Activated naive CD4-positive, alpha-beta T cell treated with anti-CD3 and anti-CD28 coated beads, Interleukin-2, amount 50 U/mL, for 24 hours (primary cell): Measurements from ENCODE around the gene PDZRN3.

ENCODE experiments used
- H3K27ac Mint-ChIP-seq: one replicate; pipeline ENCODE4 v1.8.0; 2021; ENCODE audit warnings: mild to moderate bottlenecking, mixed read lengths
- H3K27me3 Mint-ChIP-seq: one replicate; pipeline ENCODE4 v1.8.0; 2021; ENCODE audit warnings: mixed read lengths
- H3K36me3 Mint-ChIP-seq: one replicate; pipeline ENCODE4 v1.8.0; 2021; ENCODE audit warnings: mixed read lengths
- H3K4me1 Mint-ChIP-seq: one replicate; pipeline ENCODE4 v1.8.0; 2021; ENCODE audit warnings: mixed read lengths
- H3K4me3 Mint-ChIP-seq: one replicate; pipeline ENCODE4 v1.8.0; 2021; ENCODE audit warnings: mild to moderate bottlenecking, mixed read lengths
- H3K9me3 Mint-ChIP-seq: one replicate; pipeline ENCODE4 v1.8.0; 2021; ENCODE audit warnings: mixed read lengths

PDZRN3 gene

GRCh38 chr3:73389117-73389813 is 235.5 kb downstream of the PDZRN3 start:
- H3K9me3 Mint-ChIP-seq, result no peaks in the 10 kb centered on the region
- H3K27me3 Mint-ChIP-seq, result peaks cover 2% of the 10 kb centered on the region
- no peaks in the 10 kb centered on the region for H3K4me1 Mint-ChIP-seq

GRCh38 chr3:73385568-73385967 is 239.2 kb downstream of the PDZRN3 start:
- Mint-ChIP-seq H3K36me3 (no peaks in the 10 kb centered on the region), H3K4me3 (no peak overlapping the region), H3K27ac (no peak overlapping the region), H3K9me3 (no peaks in the 10 kb centered on the region), H3K4me1 (no peaks in the 10 kb centered on the region), H3K27me3 (peaks cover 2% of the 10 kb centered on the region)

More at GRCh38 chr3:73389117-73389813, 235.5 kb downstream of the PDZRN3 start:
- no peak overlapping the region for H3K4me3 Mint-ChIP-seq
- H3K36me3 Mint-ChIP-seq, result no peaks in the 10 kb centered on the region
- H3K27ac Mint-ChIP-seq, result no peak overlapping the region

GRCh38 chr3:73384091-73384906 is 240.4 kb downstream of the PDZRN3 start:
- H3K27me3 Mint-ChIP-seq, result peaks cover 2% of the 10 kb centered on the region
- no peaks in the 10 kb centered on the region for H3K4me1 Mint-ChIP-seq
- H3K4me3 Mint-ChIP-seq, result no peak overlapping the region
- H3K9me3 Mint-ChIP-seq, result no peaks in the 10 kb centered on the region
- H3K27ac Mint-ChIP-seq, result no peak overlapping the region
- H3K36me3 Mint-ChIP-seq, result no peaks in the 10 kb centered on the region

DNA sequence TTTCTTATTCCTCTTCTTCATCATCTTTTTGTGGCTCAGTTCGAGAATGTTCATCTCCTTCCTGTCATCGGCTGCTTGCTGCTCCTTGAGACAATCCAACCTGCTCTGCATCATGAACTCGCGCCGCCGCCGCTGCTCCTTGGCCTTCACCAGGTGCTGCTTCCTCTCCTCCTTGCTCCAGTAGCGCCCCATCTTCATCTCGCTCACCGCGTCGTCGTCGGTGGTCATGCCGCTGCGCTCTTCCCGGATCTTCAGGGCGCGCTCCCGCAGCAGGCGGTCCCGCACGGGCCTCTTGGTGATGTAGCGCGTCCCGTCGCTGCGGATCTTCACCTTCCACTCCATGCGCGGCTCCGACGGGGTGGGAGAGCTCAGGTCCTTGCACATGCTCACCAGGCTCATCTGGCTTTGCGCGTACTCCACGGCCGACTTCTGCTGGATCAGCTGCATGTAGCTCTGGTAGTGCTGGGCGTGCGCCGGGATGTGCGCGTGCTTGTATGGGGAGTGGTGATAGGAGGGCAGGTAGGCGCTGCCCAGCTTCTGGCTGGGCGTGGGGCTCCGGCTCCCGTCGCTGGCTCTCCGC is 241.2 kb downstream of the PDZRN3 start:
- no peak overlapping the region for H3K4me3 Mint-ChIP-seq
- no peak overlapping the region for H3K27ac Mint-ChIP-seq
- H3K27me3 Mint-ChIP-seq, result peaks cover 2% of the 10 kb centered on the region
- H3K9me3 Mint-ChIP-seq, result no peaks in the 10 kb centered on the region
- H3K36me3 Mint-ChIP-seq, result no peaks in the 10 kb centered on the region
- H3K4me1 Mint-ChIP-seq, result no peaks in the 10 kb centered on the region

GRCh38 chr3:73381551-73381950 is 243.2 kb downstream of the PDZRN3 start:
- Mint-ChIP-seq H3K4me3 (no peak overlapping the region), H3K9me3 (no peaks in the 10 kb centered on the region), H3K36me3 (no peaks in the 10 kb centered on the region), H3K27ac (no peak overlapping the region), H3K4me1 (no peaks in the 10 kb centered on the region), H3K27me3 (peaks cover 5% of the 10 kb centered on the region)

DNA sequence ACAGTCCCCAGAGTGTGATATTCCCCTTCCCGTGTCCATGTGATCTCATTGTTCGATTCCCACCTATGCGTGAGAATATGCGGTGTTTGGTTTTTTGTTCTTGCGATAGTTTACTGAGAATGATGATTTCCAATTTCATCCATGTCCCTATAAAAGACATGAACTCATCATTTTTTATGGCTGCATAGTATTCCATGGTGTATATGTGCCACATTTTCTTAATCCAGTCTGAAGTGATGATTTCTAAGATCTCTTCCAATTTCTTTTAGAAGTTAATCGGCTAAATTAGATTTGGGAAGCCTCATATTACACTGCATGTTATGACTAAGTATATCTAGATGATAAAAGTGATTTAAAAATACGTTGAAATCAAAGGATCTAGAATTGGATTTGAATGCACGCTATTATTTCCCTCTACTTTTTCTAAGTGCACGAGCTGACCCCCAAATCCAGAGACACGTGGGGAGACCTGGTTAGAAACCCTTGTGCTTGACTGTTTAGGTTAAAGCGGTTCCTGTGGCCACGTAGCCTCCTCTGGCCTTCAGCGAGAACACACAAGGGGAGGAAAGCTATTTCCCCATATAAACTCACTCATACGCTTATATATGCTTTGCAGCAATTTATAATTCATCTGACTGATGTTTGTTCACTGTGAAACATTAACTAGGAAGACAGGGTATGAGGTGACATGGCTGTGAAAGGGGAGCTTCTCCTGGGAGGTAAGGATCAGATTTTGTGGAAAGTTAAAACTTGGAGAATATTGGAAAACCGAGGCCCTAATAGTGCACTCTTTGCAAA is 243.8 kb downstream of the PDZRN3 start:
- Mint-ChIP-seq H3K27me3 (peaks cover 5% of the 10 kb centered on the region), H3K9me3 (no peaks in the 10 kb centered on the region), H3K4me1 (no peaks in the 10 kb centered on the region), H3K36me3 (no peaks in the 10 kb centered on the region), H3K27ac (no peak overlapping the region), H3K4me3 (no peak overlapping the region)

DNA sequence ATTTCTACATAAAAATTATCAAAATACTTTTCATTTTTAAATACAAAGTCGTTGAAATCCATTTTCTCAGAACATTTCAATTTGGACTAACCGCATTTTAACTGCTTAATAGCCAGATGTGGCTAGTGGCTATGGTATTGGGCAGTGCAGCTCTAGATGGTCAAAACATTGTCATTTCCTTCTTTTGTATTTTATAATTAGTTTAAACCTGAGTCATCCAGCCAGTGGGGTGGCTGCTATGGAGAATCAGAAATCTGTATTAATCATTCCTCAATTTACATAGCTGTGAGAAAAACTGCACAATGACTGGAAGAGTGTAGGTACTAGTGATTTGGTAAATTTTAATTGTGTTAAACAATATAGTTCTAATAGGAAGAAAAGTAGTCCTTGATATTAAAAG is 245.3 kb downstream of the PDZRN3 start:
- peaks cover 6% of the 10 kb centered on the region for H3K27me3 Mint-ChIP-seq
- no peaks in the 10 kb centered on the region for H3K4me1 Mint-ChIP-seq
- no peak overlapping the region for H3K27ac Mint-ChIP-seq
- H3K9me3 Mint-ChIP-seq, result no peaks in the 10 kb centered on the region
- H3K36me3 Mint-ChIP-seq, result no peaks in the 10 kb centered on the region
- no peak overlapping the region for H3K4me3 Mint-ChIP-seq

DNA sequence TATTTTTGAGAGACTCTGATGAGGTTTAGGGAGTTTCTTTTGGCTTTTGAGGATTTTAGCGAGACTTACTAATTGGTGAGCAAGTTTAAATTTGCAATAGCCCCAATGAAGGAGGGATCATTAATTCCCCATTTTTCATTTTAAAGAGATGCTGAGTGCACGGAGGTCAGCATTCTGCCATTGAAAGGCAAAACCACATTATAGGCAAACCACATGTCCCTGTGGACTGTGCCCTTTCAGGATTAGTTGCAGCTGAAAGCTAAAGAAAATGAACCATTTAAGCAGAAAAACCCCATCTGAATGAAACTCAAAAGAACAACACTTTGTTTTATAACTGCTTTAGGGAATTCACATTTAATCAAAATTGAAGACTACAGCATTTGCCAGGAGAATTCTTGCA is 246.5 kb downstream of the PDZRN3 start:
- Mint-ChIP-seq H3K4me1 (no peaks in the 10 kb centered on the region), H3K27ac (no peak overlapping the region), H3K27me3 (peaks cover 6% of the 10 kb centered on the region), H3K9me3 (peaks cover 1% of the 10 kb centered on the region), H3K4me3 (no peak overlapping the region), H3K36me3 (no peaks in the 10 kb centered on the region)

- Mint-ChIP-seq H3K4me3 (no peak overlapping the region), H3K36me3 (no peaks in the 10 kb centered on the region), H3K27me3 (peaks cover 1% of the 10 kb centered on the region), H3K27ac (no peak overlapping the region), H3K9me3 (no peaks in the 10 kb centered on the region), H3K4me1 (no peaks in the 10 kb centered on the region)
Measured at GRCh38 chr3:73365756-73366397, 258.9 kb downstream of the PDZRN3 start.

GRCh38 chr3:73364517-73364916 is 260.2 kb downstream of the PDZRN3 start:
- Mint-ChIP-seq H3K4me1 (no peaks in the 10 kb centered on the region), H3K4me3 (no peak overlapping the region), H3K9me3 (peaks cover 3% of the 10 kb centered on the region), H3K27ac (no peak overlapping the region), H3K27me3 (peaks cover 1% of the 10 kb centered on the region), H3K36me3 (no peaks in the 10 kb centered on the region)

DNA sequence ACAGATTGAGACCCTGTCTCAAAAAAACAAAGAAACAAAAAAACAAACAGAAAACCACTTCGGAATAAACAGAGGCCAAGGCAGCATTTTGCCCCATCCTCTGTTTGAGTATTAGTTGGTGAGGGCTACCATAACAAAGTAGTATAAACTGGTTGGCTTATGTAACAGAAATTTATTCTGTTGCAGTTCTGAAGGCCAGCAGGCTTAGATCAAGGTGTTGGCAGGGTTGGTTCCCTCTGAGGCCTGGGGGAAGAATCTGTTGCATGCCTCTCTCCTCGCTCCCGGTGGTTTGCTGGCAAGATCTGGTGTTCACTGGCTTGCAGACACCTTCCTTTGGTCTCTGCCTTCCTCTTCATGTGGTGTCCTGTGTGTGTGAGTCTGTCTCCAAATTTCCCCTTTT is 261.6 kb downstream of the PDZRN3 start:
- Mint-ChIP-seq H3K27me3 (peaks cover 1% of the 10 kb centered on the region), H3K27ac (no peak overlapping the region), H3K4me1 (no peaks in the 10 kb centered on the region), H3K9me3 (peaks cover 11% of the 10 kb centered on the region), H3K36me3 (no peaks in the 10 kb centered on the region), H3K4me3 (no peak overlapping the region)

GRCh38 chr3:73361591-73361990 is 263.1 kb downstream of the PDZRN3 start:
- H3K4me3 Mint-ChIP-seq, result no peak overlapping the region

GRCh38 chr3:73353649-73354217 is 271.0 kb downstream of the PDZRN3 start:
- Mint-ChIP-seq H3K4me1 (no peaks in the 10 kb centered on the region), H3K4me3 (no peak overlapping the region), H3K27ac (no peak overlapping the region), H3K9me3 (peaks cover 4% of the 10 kb centered on the region), H3K27me3 (peaks cover 4% of the 10 kb centered on the region), H3K36me3 (no peaks in the 10 kb centered on the region)

More at GRCh38 chr3:73361591-73361990, 263.1 kb downstream of the PDZRN3 start:
- Mint-ChIP-seq H3K9me3 (peaks cover 11% of the 10 kb centered on the region), H3K27me3 (peaks cover 2% of the 10 kb centered on the region), H3K4me1 (no peaks in the 10 kb centered on the region), H3K36me3 (no peaks in the 10 kb centered on the region), H3K27ac (no peak overlapping the region)

- H3K4me1 Mint-ChIP-seq, result no peaks in the 10 kb centered on the region
- H3K27ac Mint-ChIP-seq, result no peak overlapping the region
- no peaks in the 10 kb centered on the region for H3K36me3 Mint-ChIP-seq
- H3K27me3 Mint-ChIP-seq, result peaks cover 5% of the 10 kb centered on the region
- H3K4me3 Mint-ChIP-seq, result no peak overlapping the region
- H3K9me3 Mint-ChIP-seq, result peaks cover 4% of the 10 kb centered on the region
Measured at GRCh38 chr3:73352841-73353645, 271.7 kb downstream of the PDZRN3 start.
